B cell (primary cell): ENCODE data around the gene CD63. TPM values are rescaled to one million over a fixed set of nuclear protein-coding genes. Genes with fewer than 3 reads are reported as not detected.

Source experiments
- ATAC-seq: fragments of 200-7000 bp; cut with Tn5 transposase; one replicate; pipeline ENCODE4 v1.10.0; 2021; ENCODE audit warnings: low read depth, mild to moderate bottlenecking, moderate number of reproducible peaks, moderate library complexity
- CTCF ChIA-PET: fragments of 350-600 bp; sonication (Branson Sonifier 250); formaldehyde crosslinking; loops from one replicate; lab custom pipeline; 2021; ENCODE audit warnings: antibody characterized with exemption, inconsistent platforms; lab: Charles Lee
- POLR2A ChIA-PET: fragments of 350-600 bp; sonication (Branson Sonifier 250); formaldehyde crosslinking; loops from one replicate; lab custom pipeline; 2021; ENCODE audit warnings: antibody characterized with exemption; lab: Charles Lee
- DNase-seq: peaks from one replicate; pipeline ENCODE4 v3.0.0; 2013
- H2AFZ ChIP-seq: 2 replicates; pipeline ENCODE4 v1.6.1; 2012; ENCODE audit warnings: mild to moderate bottlenecking, low read depth, low read length; ENCODE audit not compliant: insufficient read depth, poor library complexity, severe bottlenecking
- H3K27ac ChIP-seq, 2 donors: 1 replicate in 1 of 2; 2 replicates in 1 of 2; pipeline ENCODE4 v1.5.1; 2012 to 2013; ENCODE audit warnings: low read length in 2 of 2, mild to moderate bottlenecking in 2 of 2, moderate library complexity in 1 of 2
- H3K27me3 ChIP-seq, 4 experiments: fragments of 200-600 bp in 1 of 4; sonication (generic) in 1 of 4; replicated peaks in 1 of 4; 1 replicate in 2 of 4; 2 replicates in 2 of 4; pipeline versions ENCODE4 v1.6.1 to v1.7.0; 2013 to 2016; ENCODE audit warnings: low read length in 3 of 4, mild to moderate bottlenecking in 2 of 4, mixed read lengths in 1 of 4, moderate library complexity in 1 of 4; ENCODE audit not compliant: insufficient read depth in 4 of 4, control insufficient read depth in 3 of 4; ENCODE audit errors: control extremely low read depth in 1 of 4
- H3K36me3 ChIP-seq, 2 experiments: replicated peaks in 1 of 2; 1 replicate in 1 of 2; 2 replicates in 1 of 2; pipeline versions ENCODE4 v1.6.1 to v1.7.1; 2013; ENCODE audit warnings: low read length in 1 of 2; ENCODE audit not compliant: insufficient read depth in 2 of 2, control insufficient read depth in 1 of 2; ENCODE audit errors: control extremely low read depth in 1 of 2, extremely low read depth in 1 of 2
- H3K4me1 ChIP-seq, 2 donors: fragments of 200-600 bp in 1 of 2; sonication (generic) in 1 of 2; 1 replicate in 1 of 2; 2 replicates in 1 of 2; pipeline versions ENCODE4 v1.5.1 to v1.6.1; 2013 to 2017; ENCODE audit warnings: low read length in 2 of 2; ENCODE audit not compliant: control insufficient read depth in 2 of 2, insufficient read depth in 2 of 2
- H3K4me2 ChIP-seq: replicated peaks from 2 replicates; pipeline ENCODE3; 2012; ENCODE audit warnings: mild to moderate bottlenecking, low read depth, low read length; ENCODE audit not compliant: poor library complexity, severe bottlenecking
- H3K4me3 ChIP-seq, 5 experiments: fragments of 200-600 bp in 1 of 5; sonication (generic) in 1 of 5; 1 replicate in 3 of 5; 2 replicates in 2 of 5; pipeline versions ENCODE4 v1.5.1 to v1.7.0; 2011 to 2016; ENCODE audit warnings: low read length in 4 of 5, mild to moderate bottlenecking in 4 of 5, low read depth in 2 of 5, control low read depth in 1 of 5, moderate library complexity in 1 of 5; ENCODE audit not compliant: insufficient read depth in 1 of 5; ENCODE audit errors: control extremely low read depth in 1 of 5, extremely low read depth in 1 of 5
- H3K79me2 ChIP-seq: fragments of 200-600 bp; sonication (generic); one replicate; pipeline ENCODE4 v1.6.0; 2016; ENCODE audit warnings: low read length; ENCODE audit not compliant: control insufficient read depth, insufficient read depth
- H3K9ac ChIP-seq: fragments of 200-600 bp; sonication (generic); 2 replicates; pipeline ENCODE4 v1.6.1; 2017; ENCODE audit warnings: mild to moderate bottlenecking, low read length, moderate library complexity
- H3K9me3 ChIP-seq, 3 donors: one replicate each; pipeline versions ENCODE4 v1.6.1 to v1.7.1; 2013; ENCODE audit warnings: low read length in 2 of 3; ENCODE audit not compliant: control insufficient read depth in 2 of 3, insufficient read depth in 1 of 3; ENCODE audit errors: control extremely low read depth in 1 of 3
- H4K20me1 ChIP-seq: 2 replicates; pipeline ENCODE4 v1.6.0; 2012; ENCODE audit warnings: mild to moderate bottlenecking, low read length; ENCODE audit not compliant: insufficient read depth, control insufficient read depth, poor library complexity, severe bottlenecking
- H3K27ac Mint-ChIP-seq: one replicate; pipeline ENCODE4 v1.8.0; 2021; ENCODE audit warnings: mixed read lengths
- H3K27me3 Mint-ChIP-seq: one replicate; pipeline ENCODE4 v1.8.0; 2021; ENCODE audit warnings: mixed read lengths
- H3K4me1 Mint-ChIP-seq: one replicate; pipeline ENCODE4 v1.8.0; 2021; ENCODE audit warnings: mixed read lengths
- H3K4me3 Mint-ChIP-seq: one replicate; pipeline ENCODE4 v1.8.0; 2021; ENCODE audit warnings: mixed read lengths
- H3K9me3 Mint-ChIP-seq: one replicate; pipeline ENCODE4 v1.8.0; 2022; ENCODE audit warnings: mixed read lengths; ENCODE audit not compliant: insufficient read depth
- CTCF ChIP-seq: fragments of 200-600 bp; IDR thresholded peaks from one replicate; pipeline ENCODE4 v1.8.0; 2022; ENCODE audit warnings: antibody characterized with exemption, mild to moderate bottlenecking
- EZH2 ChIP-seq: IDR thresholded peaks from 2 replicates; pipeline ENCODE4 v1.6.1; 2012; ENCODE audit warnings: borderline replicate concordance, low read depth, mild to moderate bottlenecking, moderate library complexity, low read length; ENCODE audit not compliant: insufficient read depth, poor library complexity, severe bottlenecking
- WGBS: methylation state at CpG from one replicate; pipeline ENCODE4 v1.1.5; 2013; ENCODE audit warnings: missing lambda C conversion rate; ENCODE audit not compliant: insufficient coverage; 5-methylcytosine and 5-hydroxymethylcytosine counted together
- intact Hi-C: fragments of 100-400 bp; cut with micrococcal nuclease; formaldehyde crosslinking; loops from one replicate; pipeline ENCODE4 v1.10.0; 2022
- polyA plus RNA-seq: library from polyadenylated mRNA; depleted of rRNA; stranded (reverse); fragments of >200 nt; gene quantifications from 2 replicates; pipeline ENCODE4 v1.2.3, GENCODE V29; 2012
- total RNA-seq, 2 donors: library from RNA; stranded (reverse); fragments of 120-200 nt in 1 of 2; gene quantifications; 1 replicate in 1 of 2; 2 replicates in 1 of 2; pipeline versions ENCODE4 v1.2.3 to v1.2.4, GENCODE V29; 2013 to 2022

Gene CD63
- total and polyA plus RNA-seq, 2 donors (not counting 1 experiment from before 2014, with no cell fraction given) = 43.0 to 104 TPM

GRCh38 chr12:55684761-55685370 lies 43.9 kb downstream of the CD63 start:
- H3K4me2 ChIP-seq = no peak overlapping the region
- H3K36me3 ChIP-seq = no peaks in the 10 kb centered on the region
- ATAC-seq (no peak), DNase-seq (no peak)
- Mint-ChIP-seq H3K4me3 (no peak overlapping the region), H3K4me1 (peaks cover 37% of the 10 kb centered on the region), H3K9me3 (no peaks in the 10 kb centered on the region), H3K27me3 (no peaks in the 10 kb centered on the region), H3K27ac (no peak overlapping the region)
- no peak for TF ChIP-seq CTCF
- TF ChIP-seq EZH2 = no peak
- H2AFZ ChIP-seq = no peak overlapping the region
- 96% methylated on average over 17 of the region's 20 CpGs for whole genome bisulfite sequencing
- no peaks in the 10 kb centered on the region for H3K9me3 ChIP-seq
- no peak overlapping the region for H3K27ac ChIP-seq
- no peaks in the 10 kb centered on the region for H3K79me2 ChIP-seq
- no peak overlapping the region for H3K9ac ChIP-seq
- intact Hi-C loops = no loop called here
- POLR2A ChIA-PET = no interaction called here
- H3K4me3 ChIP-seq = no peak overlapping the region
- no peaks in the 10 kb centered on the region for H3K27me3 ChIP-seq
- no peaks in the 10 kb centered on the region for H4K20me1 ChIP-seq
- peaks cover 29 to 43% of the 10 kb centered on the region in 2 donors for H3K4me1 ChIP-seq
- CTCF ChIA-PET = no interaction called here

GRCh38 chr12:55683676-55684075 lies 45.1 kb downstream of the CD63 start:
- no peaks in the 10 kb centered on the region for H3K27me3 Mint-ChIP-seq
- H2AFZ ChIP-seq = no peak overlapping the region
- no peaks in the 10 kb centered on the region for H4K20me1 ChIP-seq
- ATAC-seq (no peak), DNase-seq (no peak)
- no peak overlapping the region for H3K4me3 ChIP-seq
- POLR2A ChIA-PET = no interaction called here
- no peak overlapping the region for H3K9ac ChIP-seq
- no peaks in the 10 kb centered on the region for H3K36me3 ChIP-seq
- H3K27me3 ChIP-seq = no peaks in the 10 kb centered on the region
- no peak overlapping the region for H3K27ac Mint-ChIP-seq
- no peak overlapping the region for H3K27ac ChIP-seq
- no peak overlapping the region for H3K4me3 Mint-ChIP-seq
- TF ChIP-seq EZH2 (no peak), CTCF (no peak)
- H3K79me2 ChIP-seq = no peaks in the 10 kb centered on the region
- H3K4me2 ChIP-seq = no peak overlapping the region
- H3K4me1 Mint-ChIP-seq = peaks cover 37% of the 10 kb centered on the region
- intact Hi-C loops = no loop called here
- no peaks in the 10 kb centered on the region for H3K9me3 Mint-ChIP-seq
- peaks cover 29 to 43% of the 10 kb centered on the region in 2 donors for H3K4me1 ChIP-seq
- 97% methylated on average over 5 of the region's 7 CpGs for WGBS
- CTCF ChIA-PET = interaction anchor here (2.6 kb wide), 1 partner anchor 27 kb away, joined by 25 read pairs; no protein-coding TSS in a partner anchor
- H3K9me3 ChIP-seq = no peaks in the 10 kb centered on the region
